Measurements from ENCODE around the gene LAMC2. TPM values are rescaled to one million over a fixed set of nuclear protein-coding genes. Genes with fewer than 3 reads are reported as not detected.

Gene LAMC2
- total RNA-seq, 1 donor from 2014 or later = 4.5 TPM

DNA sequence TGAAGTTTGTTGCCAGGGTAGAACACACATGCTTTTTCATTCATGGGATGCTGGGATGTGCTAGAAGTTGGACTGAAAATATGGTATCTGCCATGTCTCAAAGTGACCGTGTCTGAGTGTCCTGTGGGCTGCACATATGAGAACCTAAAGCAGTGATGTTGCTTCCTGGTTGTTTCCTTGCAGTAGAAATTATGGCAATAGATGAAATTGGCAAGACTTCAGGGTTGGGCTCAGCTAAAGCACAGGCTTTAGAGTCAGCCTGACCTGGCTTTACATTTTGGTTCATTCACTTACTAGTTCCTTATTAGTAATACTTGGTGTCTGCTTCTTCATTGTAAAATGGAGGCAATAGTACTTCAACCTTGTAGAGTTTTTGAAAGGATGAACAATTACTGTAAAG is 2.2 kb downstream of the LAMC2 start:
- TF ChIP-seq, protein P1, sequence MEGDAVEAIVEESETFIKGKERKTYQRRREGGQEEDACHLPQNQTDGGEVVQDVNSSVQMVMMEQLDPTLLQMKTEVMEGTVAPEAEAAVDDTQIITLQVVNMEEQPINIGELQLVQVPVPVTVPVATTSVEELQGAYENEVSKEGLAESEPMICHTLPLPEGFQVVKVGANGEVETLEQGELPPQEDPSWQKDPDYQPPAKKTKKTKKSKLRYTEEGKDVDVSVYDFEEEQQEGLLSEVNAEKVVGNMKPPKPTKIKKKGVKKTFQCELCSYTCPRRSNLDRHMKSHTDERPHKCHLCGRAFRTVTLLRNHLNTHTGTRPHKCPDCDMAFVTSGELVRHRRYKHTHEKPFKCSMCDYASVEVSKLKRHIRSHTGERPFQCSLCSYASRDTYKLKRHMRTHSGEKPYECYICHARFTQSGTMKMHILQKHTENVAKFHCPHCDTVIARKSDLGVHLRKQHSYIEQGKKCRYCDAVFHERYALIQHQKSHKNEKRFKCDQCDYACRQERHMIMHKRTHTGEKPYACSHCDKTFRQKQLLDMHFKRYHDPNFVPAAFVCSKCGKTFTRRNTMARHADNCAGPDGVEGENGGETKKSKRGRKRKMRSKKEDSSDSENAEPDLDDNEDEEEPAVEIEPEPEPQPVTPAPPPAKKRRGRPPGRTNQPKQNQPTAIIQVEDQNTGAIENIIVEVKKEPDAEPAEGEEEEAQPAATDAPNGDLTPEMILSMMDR (IDR thresholded peaks at IDR 0.05; ENCODE audit: unreplicated experiment) = no peak
- Mint-ChIP-seq H3K4me3 (ENCODE audit: low read depth) (no peak overlapping the region), H3K27me3 (peaks cover 31% of the 10 kb centered on the region), H3K9me3 (ENCODE audit: low read depth) (no peaks in the 10 kb centered on the region), H3K36me3 (ENCODE audit: insufficient read depth) (no peaks in the 10 kb centered on the region), H3K4me1 (ENCODE audit: low read depth) (peaks cover 7% of the 10 kb centered on the region), H3K27ac (no peak overlapping the region)
- no peak for DNase-seq (ENCODE audit: low spot score, unreplicated experiment)

DNA sequence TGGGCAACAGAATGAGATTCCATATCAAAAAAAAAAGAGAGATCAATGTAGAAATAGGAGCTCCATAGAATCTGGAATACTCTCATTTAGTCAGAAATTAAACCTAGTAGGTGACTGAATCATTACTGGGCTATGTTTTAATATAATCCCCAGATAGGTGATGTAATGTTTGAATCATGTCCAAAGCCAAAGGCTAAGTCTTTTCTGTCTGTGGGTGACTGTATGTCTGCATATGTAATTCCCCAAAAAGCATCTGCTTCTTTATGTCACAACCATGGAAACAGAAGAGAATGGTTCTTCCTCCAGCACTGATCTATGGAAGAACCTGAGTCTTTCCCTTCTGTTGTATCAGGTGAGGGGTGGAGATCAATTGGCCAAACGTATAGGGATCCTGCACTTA is 5.8 kb downstream of the LAMC2 start:
- H3K4me3 Mint-ChIP-seq (ENCODE audit: low read depth) = no peak overlapping the region
- no peak overlapping the region for H3K27ac Mint-ChIP-seq

DNA sequence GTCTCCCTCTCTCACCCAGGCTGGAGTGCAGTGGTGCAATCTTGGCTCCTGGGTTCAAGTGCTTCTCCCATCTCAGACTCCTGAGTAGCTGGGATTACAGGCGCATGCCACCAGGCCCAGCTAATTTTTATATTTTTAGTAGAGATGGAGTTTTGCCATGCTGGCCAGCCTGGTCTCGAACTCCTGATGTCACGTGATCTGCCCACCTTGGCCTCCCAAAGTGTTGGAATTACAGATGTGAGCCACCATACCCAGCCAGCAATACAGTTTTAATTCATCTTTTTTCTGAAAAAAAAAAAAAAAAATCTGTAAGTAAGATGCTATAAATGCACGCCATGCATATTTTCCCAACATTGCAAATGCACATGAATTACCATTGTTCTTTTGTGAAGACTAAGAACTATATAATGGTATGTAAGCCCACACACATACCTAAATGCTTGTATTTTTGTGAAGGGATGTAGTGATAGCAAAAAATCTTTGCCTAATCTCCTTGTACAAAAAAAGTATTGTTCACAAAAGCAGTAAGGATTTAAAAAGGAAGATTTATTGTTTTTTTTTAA is 8.0 kb downstream of the LAMC2 start:
- Mint-ChIP-seq H3K36me3 (ENCODE audit: insufficient read depth) (no peaks in the 10 kb centered on the region), H3K4me1 (ENCODE audit: low read depth) (no peaks in the 10 kb centered on the region), H3K27me3 (peaks cover 18% of the 10 kb centered on the region), H3K9me3 (ENCODE audit: low read depth) (no peaks in the 10 kb centered on the region), H3K4me3 (ENCODE audit: low read depth) (no peak overlapping the region), H3K27ac (no peak overlapping the region)
- DNase-seq (ENCODE audit: low spot score, unreplicated experiment) = no peak
- TF ChIP-seq, protein P1 (IDR thresholded peaks at IDR 0.05; ENCODE audit: unreplicated experiment) = no peak

More for the DNA sequence above, 5.8 kb downstream of the LAMC2 start:
- H3K4me1 Mint-ChIP-seq (ENCODE audit: low read depth) = no peaks in the 10 kb centered on the region
- TF ChIP-seq, protein P1 (IDR thresholded peaks at IDR 0.05; ENCODE audit: unreplicated experiment) = no peak
- H3K36me3 Mint-ChIP-seq (ENCODE audit: insufficient read depth) = no peaks in the 10 kb centered on the region
- DNase-seq (ENCODE audit: low spot score, unreplicated experiment) = no peak
- H3K9me3 Mint-ChIP-seq (ENCODE audit: low read depth) = no peaks in the 10 kb centered on the region
- peaks cover 32% of the 10 kb centered on the region for H3K27me3 Mint-ChIP-seq

DNA sequence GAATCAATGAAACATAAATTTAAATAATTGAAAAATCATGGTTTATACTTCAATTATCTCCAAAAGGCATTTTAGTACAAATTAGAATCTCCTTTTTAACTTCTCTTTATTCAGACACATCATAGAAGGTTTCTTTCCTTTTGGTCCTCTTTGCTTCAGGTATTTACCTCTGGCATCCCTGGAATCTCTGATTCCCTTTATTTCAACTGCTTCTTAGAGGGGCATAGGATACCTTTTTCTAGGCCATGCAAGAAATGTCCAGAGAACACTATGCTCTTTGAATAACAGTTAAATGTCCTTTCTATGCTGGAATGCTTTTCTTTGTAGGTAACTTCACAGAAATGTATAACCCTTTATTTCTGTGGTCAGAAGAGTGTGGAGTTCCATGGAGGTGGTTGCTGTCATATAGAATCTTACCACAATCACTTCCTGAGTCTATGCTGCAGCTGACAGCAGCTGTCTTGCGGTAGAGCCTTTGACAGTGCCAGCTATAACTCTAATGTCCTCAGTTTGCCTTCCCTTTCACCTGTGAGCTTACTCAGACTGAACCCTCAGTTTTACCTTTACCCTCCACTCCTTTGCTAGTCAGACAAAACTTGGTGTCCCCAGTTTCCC is 8.6 kb downstream of the LAMC2 start:
- Mint-ChIP-seq H3K27ac (no peak overlapping the region), H3K9me3 (ENCODE audit: low read depth) (no peaks in the 10 kb centered on the region), H3K4me3 (ENCODE audit: low read depth) (no peak overlapping the region), H3K4me1 (ENCODE audit: low read depth) (no peaks in the 10 kb centered on the region), H3K27me3 (peaks cover 14% of the 10 kb centered on the region), H3K36me3 (ENCODE audit: insufficient read depth) (no peaks in the 10 kb centered on the region)
- DNase-seq (ENCODE audit: low spot score, unreplicated experiment) = no peak
- TF ChIP-seq, protein P1 (IDR thresholded peaks at IDR 0.05; ENCODE audit: unreplicated experiment) = no peak

DNA sequence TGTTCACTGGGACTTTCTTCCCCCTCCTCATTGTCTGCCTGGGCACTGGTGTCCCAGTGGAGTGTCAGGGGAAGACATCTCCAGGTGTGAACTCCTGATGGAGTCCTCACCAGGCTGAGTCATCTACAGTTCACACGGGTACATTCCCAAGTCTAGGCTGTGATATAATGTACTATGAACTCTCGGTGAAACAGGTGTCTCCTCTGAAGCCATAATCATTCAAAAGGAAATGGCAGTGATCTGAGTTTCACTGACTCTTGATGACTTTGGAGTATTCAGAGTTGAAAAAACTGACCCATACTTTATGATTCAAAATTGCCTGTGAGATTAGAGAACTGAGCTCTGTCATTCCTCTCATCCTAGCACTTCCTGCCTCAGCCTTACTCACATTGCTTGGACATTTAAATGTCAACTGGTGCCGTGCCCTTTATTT is 9.1 kb downstream of the LAMC2 start:
- TF ChIP-seq, protein P1 (IDR thresholded peaks at IDR 0.05; ENCODE audit: unreplicated experiment) = no peak
- no peak for DNase-seq (ENCODE audit: low spot score, unreplicated experiment)
- Mint-ChIP-seq H3K36me3 (ENCODE audit: insufficient read depth) (no peaks in the 10 kb centered on the region), H3K27me3 (peaks cover 11% of the 10 kb centered on the region), H3K9me3 (ENCODE audit: low read depth) (no peaks in the 10 kb centered on the region), H3K27ac (no peak overlapping the region), H3K4me3 (ENCODE audit: low read depth) (no peak overlapping the region), H3K4me1 (ENCODE audit: low read depth) (no peaks in the 10 kb centered on the region)
